AG04449 (cell line): Measurements from ENCODE around the gene SLC43A1.

Experiments
- CTCF ChIA-PET: fragments of 350-600 bp; formaldehyde crosslinking; extraction: SDS; loops from one replicate; lab custom pipeline; 2021; ENCODE audit warnings: antibody characterized with exemption; lab: Yijun Ruan, JAX
- POLR2A ChIA-PET: fragments of 400-600, 350-600 bp; formaldehyde crosslinking; extraction: SDS; loops from one replicate; lab custom pipeline; 2020; ENCODE audit warnings: antibody characterized with exemption, inconsistent platforms; lab: Yijun Ruan, JAX
- DNase-seq: peaks from one replicate; pipeline ENCODE4 v3.0.0-alpha.2; 2010; ENCODE audit warnings: low read depth, low spot score
- H3K4me3 ChIP-seq: 2 replicates; pipeline ENCODE4 v1.5.1; 2011; ENCODE audit warnings: low read depth, mild to moderate bottlenecking, control low read depth, low read length
- TF ChIP-seq, protein P1 (sequence below): IDR thresholded peaks from one replicate; pipeline ENCODE4 v1.5.1; 2011; ENCODE audit warnings: mild to moderate bottlenecking, moderate library complexity, low read length, control low read depth, inconsistent platforms; ENCODE audit not compliant: insufficient read depth; ENCODE audit errors: missing control alignments

The SLC43A1 gene

DNA sequence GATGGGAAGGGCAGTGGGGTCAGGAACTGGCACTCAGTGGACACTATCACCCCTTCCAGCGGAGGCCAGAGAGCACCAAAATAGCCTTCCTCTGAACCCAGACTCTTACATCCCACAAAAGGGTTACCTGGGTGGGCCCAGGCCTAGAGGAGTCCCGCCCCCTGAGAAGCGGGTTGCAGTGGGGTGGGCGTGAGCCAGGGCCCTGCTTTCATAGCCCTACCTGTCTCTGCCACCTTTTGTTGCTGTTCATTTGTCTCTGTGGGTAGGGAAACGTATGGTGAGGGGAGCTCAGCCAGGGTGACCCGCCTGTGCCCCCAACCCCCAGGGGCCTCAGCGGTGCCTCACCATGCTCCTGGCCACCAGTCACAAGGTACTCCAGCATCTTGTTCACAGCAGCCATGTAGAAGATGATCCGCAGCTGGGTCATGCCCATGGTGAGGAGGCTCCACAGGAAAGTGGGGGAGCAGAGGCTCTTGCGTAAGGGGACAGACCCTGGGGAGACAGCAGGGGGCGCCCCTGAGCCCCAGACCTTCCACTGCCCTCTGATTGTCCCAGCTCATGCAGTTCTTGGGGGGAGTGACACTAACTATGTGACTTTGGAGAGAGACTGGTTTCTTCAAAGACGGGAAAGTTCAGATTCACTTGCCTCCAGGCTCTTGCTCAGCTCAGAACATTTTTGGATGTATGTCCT lies 24.0 kb downstream of the SLC43A1 start:
- ChIA-PET CTCF (interaction anchor here (0.6 to 16.8 kb wide), 15 partner anchors 10 to 153 kb away, joined by 3 to 421 read pairs (median 4); partner anchors contain the start of gene SLC43A1), POLR2A (no interaction called here)
- DNase-seq: no peak

DNA sequence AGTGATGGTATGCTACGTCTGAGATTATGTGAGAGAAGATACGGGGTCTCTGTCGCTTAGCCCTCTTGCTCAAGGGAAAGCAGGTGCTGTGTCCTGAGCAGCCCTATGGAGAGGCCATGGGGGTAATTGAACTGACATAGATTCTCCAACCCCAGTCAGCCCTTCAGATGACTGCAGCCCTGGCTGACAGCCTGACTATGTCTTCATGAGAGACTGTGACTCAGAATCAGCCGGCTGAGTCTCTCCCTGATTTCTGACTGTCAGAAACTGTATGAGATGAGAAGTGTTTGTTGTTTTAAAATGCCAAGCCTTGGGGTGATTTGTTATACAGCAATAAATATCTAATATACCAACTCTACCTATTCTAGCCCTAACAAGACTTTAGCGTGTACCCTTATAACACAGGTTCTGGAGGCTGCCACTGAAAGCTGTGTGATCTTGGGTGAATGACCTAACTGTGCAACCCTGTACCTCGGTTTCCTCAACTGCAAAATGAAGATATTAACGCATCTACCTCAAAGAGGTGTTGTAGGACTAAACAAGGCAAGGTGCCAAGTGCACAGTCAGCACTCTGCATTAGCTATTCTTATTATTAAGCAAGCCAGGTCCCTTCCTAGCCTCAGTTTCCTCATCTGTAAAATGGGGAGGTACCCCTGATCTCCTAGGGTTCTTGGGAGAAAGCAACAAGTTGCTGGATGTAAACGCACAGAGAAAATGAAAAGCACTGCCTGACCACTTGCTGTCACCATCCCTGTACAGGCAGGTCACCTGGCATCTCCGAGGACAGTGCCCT lies 24.9 kb downstream of the SLC43A1 start:
- POLR2A ChIA-PET: no interaction called here

More for the DNA sequence above, 24.0 kb downstream of the SLC43A1 start:
- H3K4me3 ChIP-seq: no peak overlapping the region
- TF ChIP-seq, protein P1, sequence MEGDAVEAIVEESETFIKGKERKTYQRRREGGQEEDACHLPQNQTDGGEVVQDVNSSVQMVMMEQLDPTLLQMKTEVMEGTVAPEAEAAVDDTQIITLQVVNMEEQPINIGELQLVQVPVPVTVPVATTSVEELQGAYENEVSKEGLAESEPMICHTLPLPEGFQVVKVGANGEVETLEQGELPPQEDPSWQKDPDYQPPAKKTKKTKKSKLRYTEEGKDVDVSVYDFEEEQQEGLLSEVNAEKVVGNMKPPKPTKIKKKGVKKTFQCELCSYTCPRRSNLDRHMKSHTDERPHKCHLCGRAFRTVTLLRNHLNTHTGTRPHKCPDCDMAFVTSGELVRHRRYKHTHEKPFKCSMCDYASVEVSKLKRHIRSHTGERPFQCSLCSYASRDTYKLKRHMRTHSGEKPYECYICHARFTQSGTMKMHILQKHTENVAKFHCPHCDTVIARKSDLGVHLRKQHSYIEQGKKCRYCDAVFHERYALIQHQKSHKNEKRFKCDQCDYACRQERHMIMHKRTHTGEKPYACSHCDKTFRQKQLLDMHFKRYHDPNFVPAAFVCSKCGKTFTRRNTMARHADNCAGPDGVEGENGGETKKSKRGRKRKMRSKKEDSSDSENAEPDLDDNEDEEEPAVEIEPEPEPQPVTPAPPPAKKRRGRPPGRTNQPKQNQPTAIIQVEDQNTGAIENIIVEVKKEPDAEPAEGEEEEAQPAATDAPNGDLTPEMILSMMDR: peak; percentile 62

GRCh38 chr11:57487920-57488659 lies 27.4 kb downstream of the SLC43A1 start:
- CTCF ChIA-PET: interaction anchor here (1.0 to 16.8 kb wide), 9 partner anchors 8 to 156 kb away, joined by 3 to 421 read pairs (median 5); partner anchors contain the start of genes RTN4RL2 and SLC43A1
- POLR2A ChIA-PET: no interaction called here
- H3K4me3 ChIP-seq: no peak overlapping the region
- TF ChIP-seq, protein P1: no peak
- DNase-seq: no peak

More for the DNA sequence above, 24.9 kb downstream of the SLC43A1 start:
- CTCF ChIA-PET: interaction anchor here (1.0 to 16.8 kb wide), 11 partner anchors 10 to 153 kb away, joined by 3 to 421 read pairs (median 6); partner anchors contain the start of gene SLC43A1
- no peak for DNase-seq
- TF ChIP-seq, protein P1: no peak
- no peak overlapping the region for H3K4me3 ChIP-seq

GRCh38 chr11:57487021-57487778 lies 28.3 kb downstream of the SLC43A1 start:
- no peak for DNase-seq
- ChIA-PET CTCF (interaction anchor here (1.0 to 16.8 kb wide), 4 partner anchors 9 to 153 kb away, joined by 3 to 421 read pairs (median 10); partner anchors contain the start of gene SLC43A1), POLR2A (no interaction called here)
- H3K4me3 ChIP-seq: no peak overlapping the region
- TF ChIP-seq, protein P1: no peak

- POLR2A ChIA-PET: no interaction called here
- no peak overlapping the region for H3K4me3 ChIP-seq
- TF ChIP-seq, protein P1: no peak
- DNase-seq: no peak
- CTCF ChIA-PET: interaction anchor here (1.3 to 11.0 kb wide), 6 partner anchors 10 to 42 kb away, joined by 3 to 191 read pairs (median 37); partner anchors contain the start of genes RTN4RL2 and TIMM10
Observed at GRCh38 chr11:57485217-57485990, 30.1 kb downstream of the SLC43A1 start.
